Gastroesophageal sphincter (tissue), 3 donors: Measurements from ENCODE around the gene NOD2.

Source experiments
- CTCF ChIP-seq, 4 experiments: fragments of 200-600 bp in 2 of 4; fragments of 450-650 bp in 2 of 4; sonication (generic) in 1 of 4; IDR thresholded peaks; one replicate each; pipeline ENCODE4 v1.5.1; 2017 to 2019; ENCODE audit warnings: antibody characterized with exemption in 4 of 4, mild to moderate bottlenecking in 2 of 4, moderate library complexity in 2 of 4
- EP300 ChIP-seq: sonication (generic); formaldehyde crosslinking; IDR thresholded peaks from one replicate; pipeline ENCODE4 v1.6.1; 2017; ENCODE audit warnings: antibody characterized with exemption, mild to moderate bottlenecking
- POLR2A ChIP-seq, 2 donors: fragments of 450-650 bp; IDR thresholded peaks; one replicate each; pipeline ENCODE4 v1.6.1; 2017; ENCODE audit warnings: antibody characterized with exemption in 2 of 2, mild to moderate bottlenecking in 2 of 2, moderate library complexity in 1 of 2
- POLR2AphosphoS5 ChIP-seq: sonication (generic); formaldehyde crosslinking; IDR thresholded peaks from one replicate; pipeline ENCODE4 v1.6.1; 2017; ENCODE audit warnings: antibody characterized with exemption

- TF ChIP-seq CTCF (IDR thresholded peaks at IDR 0.05) = no peak
- TF ChIP-seq POLR2A (IDR thresholded peaks at IDR 0.05) = no peak
- no peak for TF ChIP-seq POLR2AphosphoS5
- TF ChIP-seq EP300 = no peak
Observed at GRCh38 chr16:50697881-50698767, 4.7 kb downstream of the NOD2 start.
